Activated B cell treated with CpG ODN at 0.5 μM for 24 hours (primary cell): Measurements from ENCODE around the gene NRXN3. TPM values are rescaled to one million over a fixed set of nuclear protein-coding genes. Genes with fewer than 3 reads are reported as not detected.

Experiments used
- ATAC-seq: fragments of 200-7000 bp; cut with Tn5 transposase; one replicate; pipeline ENCODE4 v1.10.0; 2021; ENCODE audit warnings: low read depth, mild to moderate bottlenecking, moderate library complexity
- CTCF ChIA-PET: fragments of 350-600 bp; sonication (Branson Sonifier 250); formaldehyde crosslinking; loops from one replicate; lab custom pipeline; 2021; ENCODE audit warnings: antibody characterized with exemption; lab: Charles Lee
- POLR2A ChIA-PET: fragments of 350-600 bp; sonication (Branson Sonifier 250); formaldehyde crosslinking; loops from one replicate; lab custom pipeline; 2021; ENCODE audit warnings: antibody characterized with exemption; lab: Charles Lee
- DNase-seq: peaks from one replicate; pipeline ENCODE4 v3.0.0; 2022
- H3K27ac Mint-ChIP-seq: one replicate; pipeline ENCODE4 v1.8.0; 2020; ENCODE audit warnings: mixed read lengths
- H3K27me3 Mint-ChIP-seq: one replicate; pipeline ENCODE4 v1.8.0; 2021; ENCODE audit warnings: mixed read lengths
- H3K36me3 Mint-ChIP-seq: one replicate; pipeline ENCODE4 v1.8.0; 2021; ENCODE audit warnings: low read depth, mixed read lengths
- H3K4me1 Mint-ChIP-seq: one replicate; pipeline ENCODE4 v1.8.0; 2021; ENCODE audit warnings: mixed read lengths
- H3K4me3 Mint-ChIP-seq: one replicate; pipeline ENCODE4 v1.8.0; 2020; ENCODE audit warnings: mild to moderate bottlenecking, mixed read lengths
- H3K9me3 Mint-ChIP-seq: one replicate; pipeline ENCODE4 v1.8.0; 2020; ENCODE audit warnings: mixed read lengths
- CTCF ChIP-seq: fragments of 200-600 bp; IDR thresholded peaks from one replicate; pipeline ENCODE4 v1.8.0; 2022; ENCODE audit warnings: antibody characterized with exemption, mild to moderate bottlenecking
- intact Hi-C: fragments of 100-400 bp; cut with micrococcal nuclease; formaldehyde crosslinking; loops from one replicate; pipeline ENCODE4 v1.15.1; 2024
- total RNA-seq: library from RNA; stranded (reverse); gene quantifications from 2 replicates; pipeline ENCODE4 v1.2.3, GENCODE V29; 2022

NRXN3 gene
- total RNA-seq, 1 donor from 2014 or later, result not detected

- DNase-seq (no peak), ATAC-seq (no peak)
- intact Hi-C loops, result no loop called here
These were observed 75.1 kb downstream of the NRXN3 start for GRCh38 chr14:78245238-78245637.

GRCh38 chr14:78248501-78249090, 78.4 kb downstream of the NRXN3 start:
- ChIA-PET CTCF (no interaction called here), POLR2A (no interaction called here)
- ATAC-seq (no peak), DNase-seq (no peak)
- Mint-ChIP-seq H3K4me1 (no peaks in the 10 kb centered on the region), H3K36me3 (no peaks in the 10 kb centered on the region), H3K9me3 (no peaks in the 10 kb centered on the region), H3K27ac (no peak overlapping the region), H3K4me3 (no peak overlapping the region), H3K27me3 (no peaks in the 10 kb centered on the region)
- no peak for TF ChIP-seq CTCF
- intact Hi-C loops, result no loop called here

More at GRCh38 chr14:78245238-78245637, 75.1 kb downstream of the NRXN3 start:
- no peak overlapping the region for H3K27ac Mint-ChIP-seq
- no peaks in the 10 kb centered on the region for H3K27me3 Mint-ChIP-seq
- no peak for TF ChIP-seq CTCF
- CTCF ChIA-PET, result no interaction called here
- POLR2A ChIA-PET, result no interaction called here
- no peaks in the 10 kb centered on the region for H3K36me3 Mint-ChIP-seq
- no peak overlapping the region for H3K4me3 Mint-ChIP-seq
- H3K9me3 Mint-ChIP-seq, result no peaks in the 10 kb centered on the region
- no peaks in the 10 kb centered on the region for H3K4me1 Mint-ChIP-seq

GRCh38 chr14:78251308-78251707, 81.1 kb downstream of the NRXN3 start:
- POLR2A ChIA-PET, result no interaction called here
- ATAC-seq (no peak), DNase-seq (no peak)
- no peak for TF ChIP-seq CTCF
- Mint-ChIP-seq H3K27me3 (no peaks in the 10 kb centered on the region), H3K9me3 (no peaks in the 10 kb centered on the region), H3K4me3 (no peak overlapping the region), H3K36me3 (no peaks in the 10 kb centered on the region), H3K4me1 (no peaks in the 10 kb centered on the region), H3K27ac (no peak overlapping the region)
- intact Hi-C loops, result no loop called here
- CTCF ChIA-PET, result no interaction called here

- no peaks in the 10 kb centered on the region for H3K9me3 Mint-ChIP-seq
- POLR2A ChIA-PET, result no interaction called here
- ATAC-seq (no peak), DNase-seq (no peak)
- TF ChIP-seq CTCF, result no peak
- H3K27ac Mint-ChIP-seq, result no peak overlapping the region
- H3K36me3 Mint-ChIP-seq, result no peaks in the 10 kb centered on the region
- H3K4me1 Mint-ChIP-seq, result no peaks in the 10 kb centered on the region
- no peaks in the 10 kb centered on the region for H3K27me3 Mint-ChIP-seq
- intact Hi-C loops, result no loop called here
- CTCF ChIA-PET, result no interaction called here
- H3K4me3 Mint-ChIP-seq, result no peak overlapping the region
These were observed 83.8 kb downstream of the NRXN3 start for GRCh38 chr14:78253986-78254385.

GRCh38 chr14:78254911-78255461, 84.8 kb downstream of the NRXN3 start:
- no peaks in the 10 kb centered on the region for H3K36me3 Mint-ChIP-seq
- H3K4me3 Mint-ChIP-seq, result no peak overlapping the region
- intact Hi-C loops, result no loop called here
- no peaks in the 10 kb centered on the region for H3K9me3 Mint-ChIP-seq
- H3K27ac Mint-ChIP-seq, result no peak overlapping the region
- no peak for ATAC-seq
- ChIA-PET CTCF (no interaction called here), POLR2A (no interaction called here)
- DNase-seq, result no peak
- no peak for TF ChIP-seq CTCF
- no peaks in the 10 kb centered on the region for H3K4me1 Mint-ChIP-seq
- H3K27me3 Mint-ChIP-seq, result no peaks in the 10 kb centered on the region
